ENCODE data around the gene STYXL1.

GRCh38 chr7:75988568-75989499 lies 59.0 kb downstream of the STYXL1 start:
- TF ChIP-seq EZH2 (IDR thresholded peaks at IDR 0.05; ENCODE audit: low read length, missing control alignments): no peak
- TF ChIP-seq CTCF (conservative IDR thresholded peaks at IDR 0.05 in 1 of 2, IDR thresholded peaks at IDR 0.05 in 1 of 2; ENCODE audit: low read depth in 1 of 2, low read length in 2 of 2): no peak

Data from fibroblast of lung (primary cell).